ENCODE data around the gene CBARP.

CBARP gene

GRCh38 chr19:1229924-1230782 lies 7.7 kb downstream of the CBARP start:
- in situ Hi-C loops (cut with MboI; ENCODE audit: low sequenced_read_pairs), result no loop called here

GRCh38 chr19:1229056-1229923 lies 8.5 kb downstream of the CBARP start:
- in situ Hi-C loops (cut with MboI; ENCODE audit: low sequenced_read_pairs), result no loop called here

- in situ Hi-C loops (cut with MboI; ENCODE audit: low sequenced_read_pairs), result no loop called here
Measured at GRCh38 chr19:1228161-1228957, 9.4 kb downstream of the CBARP start.

GRCh38 chr19:1227304-1228054 lies 10.3 kb downstream of the CBARP start:
- in situ Hi-C loops (cut with MboI; ENCODE audit: low sequenced_read_pairs), result no loop called here

- in situ Hi-C loops (cut with MboI; ENCODE audit: low sequenced_read_pairs), result no loop called here
Measured at GRCh38 chr19:1226522-1227303, 11.1 kb downstream of the CBARP start.

GRCh38 chr19:1226227-1226518 lies 11.6 kb downstream of the CBARP start:
- in situ Hi-C loops (cut with MboI; ENCODE audit: low sequenced_read_pairs), result no loop called here

- in situ Hi-C loops (cut with MboI; ENCODE audit: low sequenced_read_pairs), result no loop called here
Measured at GRCh38 chr19:1225440-1226226, 12.2 kb downstream of the CBARP start.

GRCh38 chr19:1224847-1225246 lies 13.0 kb downstream of the CBARP start:
- in situ Hi-C loops (cut with MboI; ENCODE audit: low sequenced_read_pairs), result no loop called here

- in situ Hi-C loops (cut with MboI; ENCODE audit: low sequenced_read_pairs), result no loop called here
Measured at GRCh38 chr19:1224047-1224825, 13.6 kb downstream of the CBARP start.

- in situ Hi-C loops (cut with MboI; ENCODE audit: low sequenced_read_pairs), result no loop called here
Measured at GRCh38 chr19:1223018-1223855, 14.6 kb downstream of the CBARP start.

GRCh38 chr19:1222394-1222793 lies 15.4 kb downstream of the CBARP start:
- in situ Hi-C loops (cut with MboI; ENCODE audit: low sequenced_read_pairs), result no loop called here

GRCh38 chr19:1221904-1222255 lies 15.9 kb downstream of the CBARP start:
- in situ Hi-C loops (cut with MboI; ENCODE audit: low sequenced_read_pairs), result no loop called here

GRCh38 chr19:1220976-1221903 lies 16.6 kb downstream of the CBARP start:
- in situ Hi-C loops (cut with MboI; ENCODE audit: low sequenced_read_pairs), result no loop called here

- in situ Hi-C loops (cut with MboI; ENCODE audit: low sequenced_read_pairs), result no loop called here
Measured at GRCh38 chr19:1220477-1220930, 17.3 kb downstream of the CBARP start.

- in situ Hi-C loops (cut with MboI; ENCODE audit: low sequenced_read_pairs), result no loop called here
Measured at GRCh38 chr19:1219786-1220476, 17.9 kb downstream of the CBARP start.
